Thymus (tissue), 11 donors: ENCODE data around the gene RAI14. TPM values are rescaled to one million over a fixed set of nuclear protein-coding genes. Genes with fewer than 3 reads are reported as not detected.

ENCODE experiments used
- DNase-seq, 9 donors: peaks; one replicate each; pipeline ENCODE4 v3.0.0-alpha.2; 2013; ENCODE audit warnings: low spot score in 9 of 9, low read depth in 6 of 9, missing footprints in 1 of 9
- H3K27ac ChIP-seq, 2 donors: one replicate each; pipeline ENCODE4 v1.5.1; 2013; ENCODE audit warnings: control low read depth in 1 of 2, low read depth in 1 of 2, low read length in 1 of 2, mild to moderate bottlenecking in 1 of 2, moderate library complexity in 1 of 2
- H3K27me3 ChIP-seq, 2 donors: one replicate each; pipeline ENCODE4 v1.5.1; 2013; ENCODE audit warnings: low read length in 1 of 2; ENCODE audit not compliant: control insufficient read depth in 2 of 2, insufficient read depth in 1 of 2
- H3K36me3 ChIP-seq, 2 donors: one replicate each; pipeline ENCODE4 v1.5.1; 2013; ENCODE audit warnings: low read length in 1 of 2, mild to moderate bottlenecking in 1 of 2, moderate library complexity in 1 of 2; ENCODE audit not compliant: control insufficient read depth in 2 of 2, insufficient read depth in 2 of 2
- H3K4me1 ChIP-seq, 2 donors: one replicate each; pipeline ENCODE4 v1.5.1; 2013; ENCODE audit warnings: low read length in 2 of 2; ENCODE audit not compliant: control insufficient read depth in 2 of 2, insufficient read depth in 2 of 2
- H3K4me3 ChIP-seq, 2 donors: one replicate each; pipeline ENCODE4 v1.5.1; 2013; ENCODE audit warnings: low read length in 2 of 2, control low read depth in 1 of 2, mild to moderate bottlenecking in 1 of 2
- H3K9me3 ChIP-seq, 2 donors: one replicate each; pipeline ENCODE4 v1.5.1; 2013; ENCODE audit warnings: low read length in 1 of 2, mild to moderate bottlenecking in 1 of 2; ENCODE audit not compliant: control insufficient read depth in 2 of 2, insufficient read depth in 1 of 2
- WGBS: extraction: QIAGEN DNeasy Blood & Tissue Kit; methylation state at CpG from one replicate; pipeline ENCODE4 v1.1.7; 2013; 5-methylcytosine and 5-hydroxymethylcytosine counted together
- polyA plus RNA-seq: library from polyadenylated mRNA; stranded (reverse); fragments of 200-250 nt; gene quantifications from one replicate; pipeline ENCODE4 v1.2.3, GENCODE V29; 2013
- total RNA-seq: library from RNA; stranded (reverse); fragments of 120-200 nt; gene quantifications from one replicate; pipeline ENCODE4 v1.2.4, GENCODE V29; 2013
- donor health status: healthy.

Gene RAI14
- total and polyA plus RNA-seq, 2 donors = 6.0 to 10.4 TPM

- Histone ChIP-seq H3K36me3 (no peaks in the 10 kb centered on the region), H3K27me3 (no peaks in the 10 kb centered on the region)
These were observed 10.4 kb downstream of the RAI14 start for GRCh38 chr5:34666392-34667080.

DNA sequence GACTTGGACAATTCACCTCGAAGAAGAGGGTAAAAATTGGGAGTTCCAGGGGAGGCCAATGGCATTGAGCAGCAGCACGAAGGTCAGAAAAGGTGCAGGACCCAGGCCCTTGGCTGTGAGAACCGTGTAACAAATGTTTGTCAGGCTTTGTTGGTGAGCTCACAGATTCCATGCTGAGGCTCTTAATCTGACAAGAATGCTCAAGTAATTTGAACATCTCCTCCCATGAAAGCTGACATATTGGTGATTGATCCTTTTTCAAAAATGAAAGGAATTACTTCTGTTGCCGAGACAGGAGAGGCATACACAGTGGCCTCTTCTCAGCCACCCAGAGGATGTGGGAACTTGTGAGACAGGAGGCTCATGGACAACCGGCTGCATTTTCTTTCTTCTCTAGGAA is 11.6 kb downstream of the RAI14 start:
- H3K9me3 ChIP-seq = no peaks in the 10 kb centered on the region
- WGBS = 95% methylated on average over 5 of the region's 5 CpGs
- no peaks in the 10 kb centered on the region for H3K4me1 ChIP-seq
- DNase-seq = no peak
- no peak overlapping the region for H3K4me3 ChIP-seq
- H3K27me3 ChIP-seq = no peaks in the 10 kb centered on the region
- no peaks in the 10 kb centered on the region for H3K36me3 ChIP-seq
- no peak overlapping the region for H3K27ac ChIP-seq

More at GRCh38 chr5:34666392-34667080, 10.4 kb downstream of the RAI14 start:
- WGBS = 96% methylated on average over 8 of the region's 8 CpGs
- Histone ChIP-seq H3K9me3 (no peaks in the 10 kb centered on the region), H3K4me1 (no peaks in the 10 kb centered on the region), H3K4me3 (no peak overlapping the region), H3K27ac (no peak overlapping the region)
- no peak for DNase-seq

- no peak for DNase-seq
- Histone ChIP-seq H3K27me3 (no peaks in the 10 kb centered on the region), H3K36me3 (no peaks in the 10 kb centered on the region), H3K4me3 (no peak overlapping the region), H3K27ac (no peak overlapping the region), H3K4me1 (no peaks in the 10 kb centered on the region), H3K9me3 (no peaks in the 10 kb centered on the region)
- 95% methylated on average over 7 of the region's 7 CpGs for WGBS
These were observed 13.9 kb downstream of the RAI14 start for GRCh38 chr5:34669931-34670516.

GRCh38 chr5:34672196-34672595 is 16.1 kb downstream of the RAI14 start:
- Histone ChIP-seq H3K4me3 (no peak overlapping the region), H3K36me3 (no peaks in the 10 kb centered on the region), H3K4me1 (no peaks in the 10 kb centered on the region), H3K9me3 (no peaks in the 10 kb centered on the region), H3K27ac (no peak overlapping the region), H3K27me3 (no peaks in the 10 kb centered on the region)
- no peak for DNase-seq
- WGBS = 94% methylated on average over 1 of the region's 1 CpG

- WGBS = 95% methylated on average over 4 of the region's 4 CpGs
- Histone ChIP-seq H3K4me1 (no peaks in the 10 kb centered on the region), H3K36me3 (no peaks in the 10 kb centered on the region), H3K9me3 (no peaks in the 10 kb centered on the region), H3K27ac (no peak overlapping the region), H3K27me3 (no peaks in the 10 kb centered on the region), H3K4me3 (no peak overlapping the region)
- no peak for DNase-seq
These were observed 17.5 kb downstream of the RAI14 start for GRCh38 chr5:34673463-34674125.

DNA sequence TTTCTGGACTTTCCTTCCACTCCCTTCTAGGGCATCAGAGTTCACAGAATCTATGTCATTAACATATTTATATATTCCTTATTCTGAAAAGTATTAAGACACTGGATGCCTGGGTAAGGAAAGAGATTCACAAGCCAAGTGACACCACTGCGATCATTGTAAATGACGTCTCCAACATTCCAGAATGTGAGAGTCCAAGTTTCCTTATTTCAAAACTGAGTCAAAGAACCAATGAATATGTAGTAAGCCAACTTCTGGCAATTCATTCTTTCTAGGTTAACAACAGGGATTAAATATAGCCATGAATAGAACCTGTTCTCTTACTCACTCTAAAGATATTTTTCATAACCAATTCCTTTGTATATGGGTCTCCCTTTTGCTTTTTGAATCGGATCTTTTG is 18.1 kb downstream of the RAI14 start:
- Histone ChIP-seq H3K4me3 (no peak overlapping the region), H3K4me1 (no peaks in the 10 kb centered on the region), H3K27me3 (no peaks in the 10 kb centered on the region), H3K9me3 (no peaks in the 10 kb centered on the region), H3K27ac (no peak overlapping the region), H3K36me3 (no peaks in the 10 kb centered on the region)
- no peak for DNase-seq
- WGBS = 96% methylated on average over 3 of the region's 3 CpGs

DNA sequence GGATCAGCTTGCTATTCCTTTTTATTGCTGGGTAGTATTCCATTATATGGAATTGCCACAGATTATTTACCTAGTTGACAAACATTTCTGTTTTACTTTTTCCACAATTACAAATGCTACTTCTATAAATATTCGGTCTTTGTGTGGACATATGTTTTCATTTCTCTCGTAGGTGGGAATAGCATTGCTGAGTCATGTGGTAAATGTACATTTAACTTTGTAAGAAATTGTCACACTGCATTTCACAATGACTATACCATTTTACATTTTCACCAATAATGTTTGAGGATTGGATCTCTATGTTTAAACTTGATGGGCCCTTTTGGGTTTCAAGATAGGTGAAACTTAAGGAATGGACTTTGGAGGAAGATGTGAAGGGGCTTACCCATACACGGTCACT is 19.7 kb downstream of the RAI14 start:
- H3K27me3 ChIP-seq = no peaks in the 10 kb centered on the region
- no peak overlapping the region for H3K4me3 ChIP-seq
- no peak for DNase-seq
- H3K4me1 ChIP-seq = no peaks in the 10 kb centered on the region
- WGBS = 88% methylated on average over 3 of the region's 3 CpGs
- no peaks in the 10 kb centered on the region for H3K36me3 ChIP-seq
- no peaks in the 10 kb centered on the region for H3K9me3 ChIP-seq
- no peak overlapping the region for H3K27ac ChIP-seq

DNA sequence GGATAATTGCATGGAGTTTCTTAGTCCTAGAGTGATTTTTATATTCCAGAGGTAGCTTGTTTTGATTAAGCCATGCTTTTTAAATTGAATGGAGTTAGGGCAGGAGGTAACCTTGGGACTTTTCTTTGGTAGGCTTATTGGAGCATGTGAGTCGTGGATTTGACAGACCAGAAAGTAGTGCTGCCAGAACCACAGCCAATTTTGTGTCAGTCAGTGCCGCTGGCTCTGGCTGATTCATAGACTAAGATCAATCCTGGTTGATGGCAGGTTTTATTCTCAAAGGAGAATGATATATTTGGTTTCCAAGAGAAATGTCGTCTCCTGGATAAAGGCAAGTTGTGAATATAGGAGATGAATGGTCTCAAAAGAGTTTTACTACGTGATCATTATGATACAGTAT is 20.3 kb downstream of the RAI14 start:
- Histone ChIP-seq H3K27me3 (no peaks in the 10 kb centered on the region), H3K27ac (no peak overlapping the region), H3K9me3 (no peaks in the 10 kb centered on the region), H3K4me1 (no peaks in the 10 kb centered on the region), H3K4me3 (no peak overlapping the region), H3K36me3 (no peaks in the 10 kb centered on the region)
- no peak for DNase-seq
- WGBS = 95% methylated on average over 4 of the region's 4 CpGs

- no peak overlapping the region for H3K4me3 ChIP-seq
- no peaks in the 10 kb centered on the region for H3K27me3 ChIP-seq
- H3K36me3 ChIP-seq = no peaks in the 10 kb centered on the region
- WGBS = 98% methylated on average over 3 of the region's 3 CpGs
- H3K4me1 ChIP-seq = no peaks in the 10 kb centered on the region
- no peak overlapping the region for H3K27ac ChIP-seq
- H3K9me3 ChIP-seq = no peaks in the 10 kb centered on the region
- DNase-seq = no peak
These were observed 21.3 kb downstream of the RAI14 start for GRCh38 chr5:34677428-34677827.
